H1 (cell line): ENCODE data around the gene LRRC3C. TPM values are rescaled to one million over a fixed set of nuclear protein-coding genes. Genes with fewer than 3 reads are reported as not detected.

ENCODE experiments used
- BCL11A ChIP-seq, 2 experiments: IDR thresholded peaks; one replicate each; pipeline ENCODE4 v1.6.1; 2011; ENCODE audit warnings: low read depth in 2 of 2, low read length in 2 of 2, mild to moderate bottlenecking in 2 of 2
- CHD1 ChIP-seq: IDR thresholded peaks from 2 replicates; pipeline ENCODE4 v1.6.1; 2012; ENCODE audit warnings: low read depth, low read length, improper control_type of control experiment
- HDAC2 ChIP-seq, 2 experiments: fragments of 300-600 bp in 1 of 2; sonication (generic) in 1 of 2; IDR thresholded peaks; 2 replicates each; pipeline ENCODE4 v1.6.1; 2011 to 2012; ENCODE audit warnings: low read depth in 2 of 2, low read length in 2 of 2, mild to moderate bottlenecking in 2 of 2, moderate library complexity in 2 of 2, borderline replicate concordance in 1 of 2, inconsistent platforms in 1 of 2
- KDM1A ChIP-seq: fragments of 200-600, 300-600 bp; sonication (generic); IDR thresholded peaks from 2 replicates; pipeline ENCODE4 v1.7.1; 2016; ENCODE audit warnings: mild to moderate bottlenecking, low read length, borderline replicate concordance
- POU5F1 ChIP-seq: IDR thresholded peaks from 2 replicates; pipeline ENCODE4 v1.6.1; 2011; ENCODE audit warnings: low read depth, mild to moderate bottlenecking, low read length, moderate library complexity
- TAF7 ChIP-seq: optimal IDR thresholded peaks from 2 replicates; pipeline ENCODE3; 2011; ENCODE audit warnings: low read depth, mild to moderate bottlenecking, inconsistent platforms, low read length, moderate library complexity, borderline replicate concordance
- polyA plus RNA-seq, 7 experiments: library from polyadenylated mRNA; depleted of rRNA in 3 of 7; stranded (reverse) in 5 of 7; unstranded in 2 of 7; fragments of >200 nt in 5 of 7; fragments of 200-250 nt in 2 of 7; gene quantifications; 1 replicate in 5 of 7; 2 replicates in 1 of 7; 4 replicates in 1 of 7; pipeline versions ENCODE4 v1.2.1 to v1.2.3, GENCODE V29; 2011 to 2013; ENCODE audit warnings: missing spikeins in 2 of 7, mixed read lengths in 2 of 7
- total RNA-seq: library from RNA; stranded (reverse); fragmentation: NEBNext Ultra II Directional; extraction: Animal tissue kit (Norgen Biotek cat#: 25700); gene quantifications from 2 replicates; pipeline ENCODE4 v1.2.1, GENCODE V29; 2021
- TF ChIP-seq, protein P1 (sequence below): IDR thresholded peaks from 2 replicates; pipeline ENCODE4 v1.6.1; 2012; ENCODE audit warnings: low read length, inconsistent platforms

The LRRC3C gene
- total and polyA plus RNA-seq, 2 of the 8 experiments (the other 6 are each of a cell fraction or from before 2014, with no cell fraction given) = not detected

DNA sequence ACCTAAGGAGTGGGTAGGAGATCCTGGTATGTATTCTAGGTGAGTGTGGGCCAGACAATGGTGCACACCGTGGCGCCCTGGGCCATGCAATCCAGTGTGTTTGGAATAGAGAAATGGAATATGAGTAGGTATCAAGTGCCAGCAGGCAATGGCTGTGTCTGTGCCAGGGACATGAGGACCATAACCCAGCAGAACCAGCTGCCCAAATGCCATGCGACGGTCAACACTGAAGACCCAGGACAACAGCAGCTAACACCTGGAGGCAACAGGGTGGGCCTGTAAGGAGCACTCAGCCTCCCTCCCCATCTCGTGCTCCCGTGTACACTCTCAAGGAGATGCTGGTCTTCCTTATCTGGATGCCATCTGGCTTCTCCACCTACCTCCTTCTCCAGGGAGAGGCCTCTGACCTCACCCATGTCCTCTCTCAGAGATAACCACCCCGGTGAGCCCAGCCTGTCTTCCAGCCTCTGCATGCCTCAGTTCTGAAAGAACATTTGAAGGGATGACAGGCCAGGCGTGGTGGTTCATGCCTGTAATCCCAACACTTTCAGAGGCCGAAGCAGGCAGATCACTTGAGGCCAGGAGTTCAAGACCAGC lies 8.3 kb upstream of the LRRC3C start (continued):
- TF ChIP-seq TAF7 (no peak), KDM1A (no peak), BCL11A (IDR thresholded peaks at IDR 0.05; ENCODE audit: low read depth in 2 of 2, low read length in 2 of 2) (no peak), POU5F1 (no peak), HDAC2 (IDR thresholded peaks at IDR 0.05; ENCODE audit: borderline replicate concordance in 1 of 2, low read depth in 2 of 2, low read length in 2 of 2) (no peak), CHD1 (no peak)
- TF ChIP-seq, protein P1, sequence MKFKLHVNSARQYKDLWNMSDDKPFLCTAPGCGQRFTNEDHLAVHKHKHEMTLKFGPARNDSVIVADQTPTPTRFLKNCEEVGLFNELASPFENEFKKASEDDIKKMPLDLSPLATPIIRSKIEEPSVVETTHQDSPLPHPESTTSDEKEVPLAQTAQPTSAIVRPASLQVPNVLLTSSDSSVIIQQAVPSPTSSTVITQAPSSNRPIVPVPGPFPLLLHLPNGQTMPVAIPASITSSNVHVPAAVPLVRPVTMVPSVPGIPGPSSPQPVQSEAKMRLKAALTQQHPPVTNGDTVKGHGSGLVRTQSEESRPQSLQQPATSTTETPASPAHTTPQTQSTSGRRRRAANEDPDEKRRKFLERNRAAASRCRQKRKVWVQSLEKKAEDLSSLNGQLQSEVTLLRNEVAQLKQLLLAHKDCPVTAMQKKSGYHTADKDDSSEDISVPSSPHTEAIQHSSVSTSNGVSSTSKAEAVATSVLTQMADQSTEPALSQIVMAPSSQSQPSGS = no peak
